ENCODE results near the gene CAPN12. TPM values are rescaled to one million over a fixed set of nuclear protein-coding genes. Genes with fewer than 3 reads are reported as not detected.

The CAPN12 gene
- polyA plus RNA-seq, 1 donor (not counting 4 experiments of a cell fraction or from before 2014, with no cell fraction given) = 5.6 TPM

GRCh38 chr19:38702278-38702677 is 42.0 kb downstream of the CAPN12 start:
- Histone ChIP-seq H3K27ac (ENCODE audit: control insufficient read depth, insufficient read depth, low read length) (no peak overlapping the region), H3K4me2 (ENCODE audit: control insufficient read depth, extremely low read depth, insufficient read depth, low read depth, low read length) (no peak overlapping the region), H3K9ac (ENCODE audit: control insufficient read depth, extremely low read depth, insufficient read depth, low read length) (no peak overlapping the region), H3K9me1 (ENCODE audit: control insufficient read depth, extremely low read depth, insufficient read depth, low read length) (no peaks in the 10 kb centered on the region), H3K36me3 (ENCODE audit: control insufficient read depth in 2 of 2, extremely low read depth in 1 of 2, insufficient read depth in 2 of 2, low read length in 2 of 2) (peaks cover 65 to 82% of the 10 kb centered on the region in 2 experiments), H3K27me3 (ENCODE audit: control insufficient read depth, extremely low read depth, insufficient read depth, low read length) (no peaks in the 10 kb centered on the region), H2AFZ (ENCODE audit: control insufficient read depth, low read length) (no peak overlapping the region), H3K4me3 (ENCODE audit: control insufficient read depth in 2 of 3, extremely low read depth in 1 of 3, insufficient read depth in 2 of 3, low read depth in 1 of 3, low read length in 3 of 3) (no peak overlapping the region), H4K20me1 (ENCODE audit: control insufficient read depth, extremely low read depth, insufficient read depth, low read length) (peaks cover 6% of the 10 kb centered on the region), H3K4me1 (ENCODE audit: control insufficient read depth, extremely low read depth, insufficient read depth, low read length) (peaks cover 21% of the 10 kb centered on the region), H3K9me3 (ENCODE audit: control insufficient read depth, low read depth, low read length) (no peaks in the 10 kb centered on the region), H3K79me2 (ENCODE audit: control insufficient read depth, insufficient read depth, low read length) (peaks cover 96% of the 10 kb centered on the region)
- FAIRE-seq (no peak), DNase-seq (ENCODE audit: low read depth, low spot score) (no peak)
- dilution Hi-C loops (cut with MboI; ENCODE audit: extremely low pct_ligation_motif_present, low sequenced_read_pairs) = no loop called here
- TF ChIP-seq EZH2 (IDR thresholded peaks at IDR 0.05; ENCODE audit: low read length) (no peak), CTCF (optimal IDR thresholded peaks at IDR 0.05 in 1 of 3, IDR thresholded peaks at IDR 0.05 in 1 of 3, conservative IDR thresholded peaks at IDR 0.05 in 1 of 3; ENCODE audit: extremely low read depth in 1 of 3, insufficient read depth in 2 of 3, low read length in 3 of 3) (no peak)

GRCh38 chr19:38701455-38702063 is 42.7 kb downstream of the CAPN12 start:
- peaks cover 6% of the 10 kb centered on the region for H4K20me1 ChIP-seq (ENCODE audit: control insufficient read depth, extremely low read depth, insufficient read depth, low read length)
- H3K27me3 ChIP-seq (ENCODE audit: control insufficient read depth, extremely low read depth, insufficient read depth, low read length) = no peaks in the 10 kb centered on the region
- dilution Hi-C loops (cut with MboI; ENCODE audit: extremely low pct_ligation_motif_present, low sequenced_read_pairs) = no loop called here
- H3K9me3 ChIP-seq (ENCODE audit: control insufficient read depth, low read depth, low read length) = no peaks in the 10 kb centered on the region
- no peak overlapping the region for H2AFZ ChIP-seq (ENCODE audit: control insufficient read depth, low read length)
- peaks cover 60 to 81% of the 10 kb centered on the region in 2 experiments for H3K36me3 ChIP-seq (ENCODE audit: control insufficient read depth in 2 of 2, extremely low read depth in 1 of 2, insufficient read depth in 2 of 2, low read length in 2 of 2)
- no peak overlapping the region for H3K4me3 ChIP-seq (ENCODE audit: control insufficient read depth in 2 of 3, extremely low read depth in 1 of 3, insufficient read depth in 2 of 3, low read depth in 1 of 3, low read length in 3 of 3)
- peak overlapping the region; percentile 19 for H3K27ac ChIP-seq (ENCODE audit: control insufficient read depth, insufficient read depth, low read length)
- no peaks in the 10 kb centered on the region for H3K9me1 ChIP-seq (ENCODE audit: control insufficient read depth, extremely low read depth, insufficient read depth, low read length)
- no peak overlapping the region for H3K4me2 ChIP-seq (ENCODE audit: control insufficient read depth, extremely low read depth, insufficient read depth, low read depth, low read length)
- H3K79me2 ChIP-seq (ENCODE audit: control insufficient read depth, insufficient read depth, low read length) = peaks cover 97% of the 10 kb centered on the region
- TF ChIP-seq CTCF (optimal IDR thresholded peaks at IDR 0.05 in 1 of 3, IDR thresholded peaks at IDR 0.05 in 1 of 3, conservative IDR thresholded peaks at IDR 0.05 in 1 of 3; ENCODE audit: extremely low read depth in 1 of 3, insufficient read depth in 2 of 3, low read length in 3 of 3) = no peak
- TF ChIP-seq EZH2 (IDR thresholded peaks at IDR 0.05; ENCODE audit: low read length) = no peak
- no peak for FAIRE-seq
- peaks cover 29% of the 10 kb centered on the region for H3K4me1 ChIP-seq (ENCODE audit: control insufficient read depth, extremely low read depth, insufficient read depth, low read length)
- H3K9ac ChIP-seq (ENCODE audit: control insufficient read depth, extremely low read depth, insufficient read depth, low read length) = no peak overlapping the region
- no peak for DNase-seq (ENCODE audit: low read depth, low spot score)
